K562 (cell line): Measurements from ENCODE around the gene LUC7L. TPM values are rescaled to one million over a fixed set of nuclear protein-coding genes. Genes with fewer than 3 reads are reported as not detected.

Source experiments
- CAMTA2 ChIP-seq: fragments of 250-450 bp; sonication (Bioruptor Pico); conservative IDR thresholded peaks from 2 replicates; pipeline ENCODE4 v1.5.1; 2022
- DEAF1 ChIP-seq: fragments of 450-650 bp; formaldehyde crosslinking; IDR thresholded peaks from 2 replicates; pipeline ENCODE4 v1.4.0; 2020; ENCODE audit warnings: mild to moderate bottlenecking, moderate library complexity
- FOXJ2 ChIP-seq: fragments of 200-800 bp; sonication (Bioruptor generic); IDR thresholded peaks from 2 replicates; pipeline ENCODE4 v1.6.1; 2016; ENCODE audit warnings: missing genetic modification characterization, missing compliant biosample characterization
- GTF2E2 ChIP-seq: fragments of 200-800 bp; sonication (Bioruptor generic); IDR thresholded peaks from 2 replicates; pipeline ENCODE4 v1.6.1; 2016; ENCODE audit warnings: missing genetic modification characterization, missing compliant biosample characterization
- HDGF ChIP-seq: fragments of 450-650 bp; IDR thresholded peaks from 2 replicates; pipeline ENCODE4 v1.6.1; 2016
- HLTF ChIP-seq: fragments of 450-650 bp; IDR thresholded peaks from 2 replicates; pipeline ENCODE4 v1.6.1; 2016
- KHSRP ChIP-seq: fragments of 450-650 bp; IDR thresholded peaks from 2 replicates; pipeline ENCODE4 v1.6.1; 2017
- MEIS2 ChIP-seq: fragments of 450-650 bp; IDR thresholded peaks from 2 replicates; pipeline ENCODE4 v1.6.1; 2014; ENCODE audit warnings: mild to moderate bottlenecking; ENCODE audit not compliant: partially characterized antibody
- MTA1 ChIP-seq: fragments of 450-650 bp; IDR thresholded peaks from 2 replicates; pipeline ENCODE4 v1.6.1; 2017; ENCODE audit warnings: borderline replicate concordance
- NCOR1 ChIP-seq: fragments of 450-650 bp; IDR thresholded peaks from 2 replicates; pipeline ENCODE4 v1.6.1; 2016; ENCODE audit warnings: mild to moderate bottlenecking, moderate library complexity
- NR2C2 ChIP-seq, 2 experiments: fragments of 200-800 bp in 1 of 2; sonication (Bioruptor generic) in 1 of 2; sonication (generic) in 1 of 2; formaldehyde crosslinking in 1 of 2; IDR thresholded peaks; 2 replicates each; pipeline versions ENCODE4 v1.6.1 to v1.8.0; 2016 to 2022; ENCODE audit warnings: mild to moderate bottlenecking in 1 of 2, missing compliant biosample characterization in 1 of 2, missing genetic modification characterization in 1 of 2, missing genetic modification reagents in 1 of 2
- RHOXF2B ChIP-seq: fragments of 250-450 bp; sonication (Bioruptor Pico); conservative IDR thresholded peaks from 2 replicates; pipeline ENCODE4 v1.5.1; 2021
- SRSF3 ChIP-seq: fragments of 200-400 bp; formaldehyde crosslinking; IDR thresholded peaks from 2 replicates; pipeline ENCODE4 v1.6.1; 2016; ENCODE audit warnings: mild to moderate bottlenecking, low read length, moderate library complexity; ENCODE audit not compliant: insufficient read depth
- STAG1 ChIP-seq: sonication (generic); formaldehyde crosslinking; IDR thresholded peaks from 2 replicates; pipeline ENCODE4 v1.5.0; 2020; ENCODE audit warnings: missing genetic modification reagents, borderline replicate concordance
- ZBTB7A ChIP-seq: IDR thresholded peaks from 2 replicates; pipeline ENCODE4 v1.6.1; 2011; ENCODE audit warnings: low read depth, mild to moderate bottlenecking, low read length, moderate library complexity, borderline replicate concordance; ENCODE audit not compliant: control insufficient read depth
- ZKSCAN3 ChIP-seq: fragments of 250-450 bp; sonication (Bioruptor Pico); IDR thresholded peaks from 2 replicates; pipeline ENCODE4 v1.4.0; 2020
- ZNF140 ChIP-seq: fragments of 250-450 bp; sonication (Bioruptor Pico); IDR thresholded peaks from 2 replicates; pipeline ENCODE4 v1.8.0; 2021; ENCODE audit warnings: moderate library complexity, mild to moderate bottlenecking, inconsistent platforms
- ZNF668 ChIP-seq: fragments of 250-450 bp; sonication (Bioruptor Pico); IDR thresholded peaks from 2 replicates; pipeline ENCODE4 v1.8.0; 2022; ENCODE audit warnings: mild to moderate bottlenecking, inconsistent platforms
- polyA plus RNA-seq, 8 experiments: library from polyadenylated mRNA; depleted of rRNA in 4 of 8; stranded (reverse) in 5 of 8; unstranded in 3 of 8; fragments of >200 nt; fragmentation: Nextera tagmentation in 2 of 8; fragmentation: Illumina TruSeq in 1 of 8; extraction: Ambion mirVana in 2 of 8; extraction: Trizol in 1 of 8; gene quantifications; 2 replicates each; pipeline versions ENCODE4 v1.2.1 to v1.2.3, GENCODE V29; 2011 to 2014; ENCODE audit warnings: inconsistent platforms in 1 of 8, missing spikeins in 1 of 8
- total RNA-seq, 7 experiments: library from RNA; depleted of rRNA in 6 of 7; stranded (reverse); fragments of >200 nt in 6 of 7; fragmentation: Illumina TruSeq in 2 of 7; extraction: Trizol in 2 of 7; gene quantifications; 2 replicates each; pipeline versions ENCODE4 v1.2.1 to v1.2.3, GENCODE V29; 2011 to 2021; ENCODE audit warnings: low replicate concordance in 1 of 7
- TF ChIP-seq, protein P1 (sequence below): fragments of 250-450 bp; sonication (Bioruptor Pico); IDR thresholded peaks from 2 replicates; pipeline ENCODE4 v1.9.0; 2021; ENCODE audit warnings: mild to moderate bottlenecking
- TF ChIP-seq, protein P2 (sequence below): fragments of 450-650 bp; IDR thresholded peaks from 2 replicates; pipeline ENCODE4 v1.6.1; 2017; ENCODE audit warnings: mild to moderate bottlenecking, moderate library complexity
- TF ChIP-seq, protein P3 (sequence below): sonication (generic); formaldehyde crosslinking; IDR thresholded peaks from 2 replicates; pipeline ENCODE4 v1.8.0; 2023; ENCODE audit warnings: mild to moderate bottlenecking, missing genetic modification reagents
- TF ChIP-seq, protein P4 (sequence below): fragments of 450-650 bp; formaldehyde crosslinking; IDR thresholded peaks from 2 replicates; pipeline ENCODE4 v1.4.0; 2020; ENCODE audit warnings: mild to moderate bottlenecking, mixed read lengths

The LUC7L gene
- total and polyA plus RNA-seq, 9 of the 15 experiments (the other 6 are each of a cell fraction or from before 2014, with no cell fraction given), result 1.7 to 93.3 (median 59.5) TPM

GRCh38 chr16:228852-229730 is at the start of gene LUC7L (continued):
- TF ChIP-seq CAMTA2 (no peak), ZNF140 (CRISPR knock-in tag) (no peak), HLTF (peak; percentile 34; the same call in 1 of the 2 replicates), ZKSCAN3 (CRISPR knock-in tag) (no peak), FOXJ2 (no peak), ZNF668 (peak; percentile 15; the same call in 1 of the 2 replicates), KHSRP (no peak), MTA1 (no peak; the same call in 1 of the 2 replicates), RHOXF2B (CRISPR knock-in tag) (no peak), STAG1 (no peak), ZBTB7A (peak; percentile 98), NCOR1 (no peak; the same call in 1 of the 2 replicates), SRSF3 (no peak), HDGF (no peak), DEAF1 (CRISPR knock-in tag) (peak; percentile 72), MEIS2 (peak; percentile 75), NR2C2 (CRISPR knock-in tag; IDR thresholded peaks at IDR 0.05) (peak; percentile 61; the same call in 1 of the 2 replicates), NR2C2 (tag; IDR thresholded peaks at IDR 0.05) (peak; percentile 69; the same call in 1 of the 2 replicates), GTF2E2 (0 out of 2 replicates have a peak, but pooled peaks have one; percentile 20)
- TF ChIP-seq, protein P1, sequence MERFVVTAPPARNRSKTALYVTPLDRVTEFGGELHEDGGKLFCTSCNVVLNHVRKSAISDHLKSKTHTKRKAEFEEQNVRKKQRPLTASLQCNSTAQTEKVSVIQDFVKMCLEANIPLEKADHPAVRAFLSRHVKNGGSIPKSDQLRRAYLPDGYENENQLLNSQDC (CRISPR knock-in tag), result 0 out of 2 replicates have a peak, but pooled peaks have one; percentile 37
- TF ChIP-seq, protein P2, sequence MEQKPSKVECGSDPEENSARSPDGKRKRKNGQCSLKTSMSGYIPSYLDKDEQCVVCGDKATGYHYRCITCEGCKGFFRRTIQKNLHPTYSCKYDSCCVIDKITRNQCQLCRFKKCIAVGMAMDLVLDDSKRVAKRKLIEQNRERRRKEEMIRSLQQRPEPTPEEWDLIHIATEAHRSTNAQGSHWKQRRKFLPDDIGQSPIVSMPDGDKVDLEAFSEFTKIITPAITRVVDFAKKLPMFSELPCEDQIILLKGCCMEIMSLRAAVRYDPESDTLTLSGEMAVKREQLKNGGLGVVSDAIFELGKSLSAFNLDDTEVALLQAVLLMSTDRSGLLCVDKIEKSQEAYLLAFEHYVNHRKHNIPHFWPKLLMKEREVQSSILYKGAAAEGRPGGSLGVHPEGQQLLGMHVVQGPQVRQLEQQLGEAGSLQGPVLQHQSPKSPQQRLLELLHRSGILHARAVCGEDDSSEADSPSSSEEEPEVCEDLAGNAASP, result no peak
- TF ChIP-seq, protein P3, sequence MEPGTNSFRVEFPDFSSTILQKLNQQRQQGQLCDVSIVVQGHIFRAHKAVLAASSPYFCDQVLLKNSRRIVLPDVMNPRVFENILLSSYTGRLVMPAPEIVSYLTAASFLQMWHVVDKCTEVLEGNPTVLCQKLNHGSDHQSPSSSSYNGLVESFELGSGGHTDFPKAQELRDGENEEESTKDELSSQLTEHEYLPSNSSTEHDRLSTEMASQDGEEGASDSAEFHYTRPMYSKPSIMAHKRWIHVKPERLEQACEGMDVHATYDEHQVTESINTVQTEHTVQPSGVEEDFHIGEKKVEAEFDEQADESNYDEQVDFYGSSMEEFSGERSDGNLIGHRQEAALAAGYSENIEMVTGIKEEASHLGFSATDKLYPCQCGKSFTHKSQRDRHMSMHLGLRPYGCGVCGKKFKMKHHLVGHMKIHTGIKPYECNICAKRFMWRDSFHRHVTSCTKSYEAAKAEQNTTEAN (CRISPR knock-in tag), result 0 out of 2 replicates have a peak, but pooled peaks have one; percentile 41
- TF ChIP-seq, protein P4, sequence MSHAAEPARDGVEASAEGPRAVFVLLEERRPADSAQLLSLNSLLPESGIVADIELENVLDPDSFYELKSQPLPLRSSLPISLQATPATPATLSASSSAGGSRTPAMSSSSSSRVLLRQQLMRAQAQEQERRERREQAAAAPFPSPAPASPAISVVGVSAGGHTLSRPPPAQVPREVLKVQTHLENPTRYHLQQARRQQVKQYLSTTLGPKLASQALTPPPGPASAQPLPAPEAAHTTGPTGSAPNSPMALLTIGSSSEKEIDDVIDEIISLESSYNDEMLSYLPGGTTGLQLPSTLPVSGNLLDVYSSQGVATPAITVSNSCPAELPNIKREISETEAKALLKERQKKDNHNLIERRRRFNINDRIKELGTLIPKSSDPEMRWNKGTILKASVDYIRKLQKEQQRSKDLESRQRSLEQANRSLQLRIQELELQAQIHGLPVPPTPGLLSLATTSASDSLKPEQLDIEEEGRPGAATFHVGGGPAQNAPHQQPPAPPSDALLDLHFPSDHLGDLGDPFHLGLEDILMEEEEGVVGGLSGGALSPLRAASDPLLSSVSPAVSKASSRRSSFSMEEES (CRISPR knock-in tag), result no peak
